Natural killer cell (primary cell): ENCODE data around the gene EOMES. TPM values are rescaled to one million over a fixed set of nuclear protein-coding genes. Genes with fewer than 3 reads are reported as not detected.
A peak's percentile ranks its signal among the peaks of the same experiment; 100 is the strongest.

ENCODE experiments used
- ATAC-seq, 3 donors: fragments of 150-1000 bp in 2 of 3; fragments of 200-7000 bp in 1 of 3; cut with Tn5 transposase; 1 replicate in 1 of 3; 2 replicates in 2 of 3; pipeline ENCODE4 v1.10.0; 2021; ENCODE audit warnings: mild to moderate bottlenecking in 2 of 3, moderate library complexity in 2 of 3
- DNase-seq, 2 donors: peaks; one replicate each; pipeline versions ENCODE4 v3.0.0 to v3.0.0-alpha.2; 2013 to 2021; ENCODE audit warnings: mixed read lengths in 1 of 2
- H3K27ac ChIP-seq: one replicate; pipeline ENCODE4 v1.5.1; 2013; ENCODE audit warnings: mild to moderate bottlenecking, low read length
- H3K27me3 ChIP-seq: one replicate; pipeline ENCODE4 v1.6.1; 2013; ENCODE audit warnings: low read length; ENCODE audit not compliant: control insufficient read depth, insufficient read depth
- H3K36me3 ChIP-seq: one replicate; pipeline ENCODE4 v1.6.1; 2013; ENCODE audit warnings: low read length; ENCODE audit not compliant: control insufficient read depth, insufficient read depth
- H3K4me1 ChIP-seq: one replicate; pipeline ENCODE4 v1.6.1; 2013; ENCODE audit warnings: low read length; ENCODE audit not compliant: control insufficient read depth, insufficient read depth
- H3K4me3 ChIP-seq: one replicate; pipeline ENCODE4 v1.5.1; 2013; ENCODE audit warnings: low read length
- H3K9me3 ChIP-seq: one replicate; pipeline ENCODE4 v1.6.1; 2013; ENCODE audit warnings: low read length; ENCODE audit not compliant: control insufficient read depth, insufficient read depth
- H3K27ac Mint-ChIP-seq, 2 donors: one replicate each; pipeline ENCODE4 v1.8.0; 2022; ENCODE audit warnings: mild to moderate bottlenecking in 2 of 2, mixed read lengths in 2 of 2, moderate library complexity in 1 of 2
- H3K27me3 Mint-ChIP-seq, 2 donors: one replicate each; pipeline ENCODE4 v1.8.0; 2022; ENCODE audit warnings: low read depth in 2 of 2, mixed read lengths in 2 of 2
- H3K36me3 Mint-ChIP-seq: one replicate; pipeline ENCODE4 v1.8.0; 2022; ENCODE audit warnings: mixed read lengths
- H3K4me1 Mint-ChIP-seq, 2 donors: one replicate each; pipeline ENCODE4 v1.8.0; 2022; ENCODE audit warnings: mixed read lengths in 2 of 2
- H3K4me3 Mint-ChIP-seq: one replicate; pipeline ENCODE4 v1.8.0; 2022; ENCODE audit warnings: mild to moderate bottlenecking, moderate library complexity, mixed read lengths
- H3K9me3 Mint-ChIP-seq, 2 donors: one replicate each; pipeline ENCODE4 v1.8.0; 2022; ENCODE audit warnings: mixed read lengths in 2 of 2
- WGBS: methylation state at CpG from one replicate; pipeline ENCODE4 v1.1.7; 2013; ENCODE audit warnings: missing lambda C conversion rate; ENCODE audit not compliant: insufficient coverage; 5-methylcytosine and 5-hydroxymethylcytosine counted together
- intact Hi-C: fragments of 100-400 bp; cut with micrococcal nuclease; formaldehyde crosslinking; loops from one replicate; pipeline ENCODE4 v1.14.2; 2022
- total RNA-seq, 4 donors: library from RNA; stranded (reverse); fragments of 120-200 nt in 1 of 4; gene quantifications; one replicate each; pipeline versions ENCODE4 v1.2.3 to v1.2.4, GENCODE V29; 2013 to 2022
- TF ChIP-seq, protein P1 (sequence below): fragments of 200-600 bp; IDR thresholded peaks from one replicate; pipeline ENCODE4 v1.8.0; 2022; ENCODE audit warnings: antibody characterized with exemption

EOMES gene
- total RNA-seq, 3 donors from 2014 or later (not counting 1 experiment from before 2014, with no cell fraction given), result 30.3 to 64.0 (median 32.2) TPM

GRCh38 chr3:27726240-27726639 is 4.1 kb upstream of the EOMES start:
- TF ChIP-seq, protein P1, sequence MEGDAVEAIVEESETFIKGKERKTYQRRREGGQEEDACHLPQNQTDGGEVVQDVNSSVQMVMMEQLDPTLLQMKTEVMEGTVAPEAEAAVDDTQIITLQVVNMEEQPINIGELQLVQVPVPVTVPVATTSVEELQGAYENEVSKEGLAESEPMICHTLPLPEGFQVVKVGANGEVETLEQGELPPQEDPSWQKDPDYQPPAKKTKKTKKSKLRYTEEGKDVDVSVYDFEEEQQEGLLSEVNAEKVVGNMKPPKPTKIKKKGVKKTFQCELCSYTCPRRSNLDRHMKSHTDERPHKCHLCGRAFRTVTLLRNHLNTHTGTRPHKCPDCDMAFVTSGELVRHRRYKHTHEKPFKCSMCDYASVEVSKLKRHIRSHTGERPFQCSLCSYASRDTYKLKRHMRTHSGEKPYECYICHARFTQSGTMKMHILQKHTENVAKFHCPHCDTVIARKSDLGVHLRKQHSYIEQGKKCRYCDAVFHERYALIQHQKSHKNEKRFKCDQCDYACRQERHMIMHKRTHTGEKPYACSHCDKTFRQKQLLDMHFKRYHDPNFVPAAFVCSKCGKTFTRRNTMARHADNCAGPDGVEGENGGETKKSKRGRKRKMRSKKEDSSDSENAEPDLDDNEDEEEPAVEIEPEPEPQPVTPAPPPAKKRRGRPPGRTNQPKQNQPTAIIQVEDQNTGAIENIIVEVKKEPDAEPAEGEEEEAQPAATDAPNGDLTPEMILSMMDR, result no peak
- Mint-ChIP-seq H3K4me1 (peaks cover 57 to 64% of the 10 kb centered on the region in 2 donors), H3K27ac (no peak overlapping the region), H3K36me3 (no peaks in the 10 kb centered on the region), H3K9me3 (no peaks in the 10 kb centered on the region), H3K4me3 (no peak overlapping the region), H3K27me3 (peaks cover 72 to 80% of the 10 kb centered on the region in 2 donors)
- ATAC-seq (no peak), DNase-seq (no peak)
- Histone ChIP-seq H3K27me3 (peaks cover 54% of the 10 kb centered on the region), H3K27ac (no peak overlapping the region), H3K4me3 (no peak overlapping the region), H3K9me3 (no peaks in the 10 kb centered on the region), H3K4me1 (peaks cover 53% of the 10 kb centered on the region), H3K36me3 (no peaks in the 10 kb centered on the region)
- intact Hi-C loops, result no loop called here
- 46% methylated on average over 7 of the region's 7 CpGs for WGBS

DNA sequence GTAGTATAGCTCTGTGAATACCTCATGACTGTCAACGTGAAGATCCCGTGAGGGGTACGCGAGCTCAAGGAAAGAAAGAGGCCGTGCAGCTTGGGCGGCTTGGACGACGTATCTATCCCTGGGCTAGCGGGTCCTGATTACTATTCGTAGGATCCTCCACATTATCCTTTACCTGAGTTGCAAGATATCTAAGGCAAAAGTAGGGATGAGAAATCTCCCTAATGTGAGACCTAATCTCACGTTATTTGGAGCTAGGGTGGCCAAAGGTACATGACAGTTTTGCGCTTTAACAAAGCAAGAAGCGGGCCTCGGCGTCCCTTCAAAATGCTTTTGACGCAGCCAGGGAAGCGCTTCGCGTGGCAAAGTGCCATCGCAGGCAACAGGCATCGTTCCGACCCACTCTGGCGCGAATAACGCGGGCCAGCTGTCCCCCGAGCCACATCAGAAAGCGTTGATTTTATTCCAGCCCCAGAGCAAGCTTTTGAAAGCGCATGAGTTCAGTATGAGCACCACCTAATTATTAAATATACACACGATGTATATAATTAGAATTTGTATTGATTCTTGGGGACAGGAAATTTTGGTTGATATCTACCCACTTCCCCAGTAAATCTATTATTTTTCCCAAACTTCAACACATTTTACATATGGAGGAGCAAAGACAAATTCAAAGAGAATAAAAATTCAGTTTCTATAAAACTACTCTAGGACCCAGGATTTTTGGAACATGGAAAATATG is 2.5 kb upstream of the EOMES start:
- no peak overlapping the region for H3K4me3 ChIP-seq
- Mint-ChIP-seq H3K4me3 (peak overlapping the region; percentile 100), H3K4me1 (peaks cover 49 to 62% of the 10 kb centered on the region in 2 donors), H3K36me3 (no peaks in the 10 kb centered on the region), H3K9me3 (no peaks in the 10 kb centered on the region), H3K27me3 (peaks cover 61 to 64% of the 10 kb centered on the region in 2 donors), H3K27ac (peak overlapping the region; percentile 43 to 93)
- peaks cover 41% of the 10 kb centered on the region for H3K4me1 ChIP-seq
- H3K9me3 ChIP-seq, result no peaks in the 10 kb centered on the region
- no peak overlapping the region for H3K27ac ChIP-seq
- 33% methylated on average over 24 of the region's 30 CpGs for WGBS
- DNase-seq (no peak), ATAC-seq (no peak)
- TF ChIP-seq, protein P1, result no peak
- peaks cover 41% of the 10 kb centered on the region for H3K27me3 ChIP-seq
- intact Hi-C loops, result no loop called here
- no peaks in the 10 kb centered on the region for H3K36me3 ChIP-seq

GRCh38 chr3:27723815-27724458 is 1.8 kb upstream of the EOMES start:
- peaks cover 54 to 57% of the 10 kb centered on the region in 2 donors for H3K27me3 Mint-ChIP-seq
- ATAC-seq (no peak), DNase-seq (peak in 1 of 2 donors; percentile 56)
- no peak overlapping the region for H3K27ac ChIP-seq
- peaks cover 49 to 62% of the 10 kb centered on the region in 2 donors for H3K4me1 Mint-ChIP-seq
- intact Hi-C loops, result no loop called here
- H3K9me3 ChIP-seq, result no peaks in the 10 kb centered on the region
- peak overlapping the region; percentile 89 for H3K4me3 ChIP-seq
- peaks cover 36% of the 10 kb centered on the region for H3K4me1 ChIP-seq
- 8% methylated on average over 37 of the region's 37 CpGs for WGBS
- peaks cover under 1% of the 10 kb centered on the region for H3K36me3 Mint-ChIP-seq
- H3K36me3 ChIP-seq, result peaks cover 3% of the 10 kb centered on the region
- peak overlapping the region; percentile 43 to 93 for H3K27ac Mint-ChIP-seq
- peaks cover 34% of the 10 kb centered on the region for H3K27me3 ChIP-seq
- H3K4me3 Mint-ChIP-seq, result peak overlapping the region; percentile 100
- TF ChIP-seq, protein P1, result no peak
- H3K9me3 Mint-ChIP-seq, result no peaks in the 10 kb centered on the region
